H1 (cell line): ENCODE measurements around the gene UPK1B. TPM values are rescaled to one million over a fixed set of nuclear protein-coding genes. Genes with fewer than 3 reads are reported as not detected.
"Not testable (repeated sequence)": the region's sequence is repeated elsewhere in the genome, so short reads cannot be mapped to it uniquely, and the experiment has no call there.

Source experiments
- CTCF ChIA-PET: fragments of 300-600 bp; sonication (Branson Sonifier 250); formaldehyde crosslinking; loops from one replicate; lab custom pipeline; 2021; ENCODE audit not compliant: partially characterized antibody; lab: Charles Lee
- POLR2A ChIA-PET: fragments of 300-600 bp; sonication (Branson Sonifier 250); formaldehyde crosslinking; loops from one replicate; lab custom pipeline; 2021; ENCODE audit warnings: inconsistent platforms; ENCODE audit not compliant: partially characterized antibody; lab: Charles Lee
- DNase-seq, 2 experiments: peaks; one replicate each; pipeline versions ENCODE4 v3.0.0 to v3.0.0-alpha.2; 2010 to 2022; ENCODE audit warnings: low spot score in 2 of 2, low read depth in 1 of 2, mixed read lengths in 1 of 2
- FAIRE-seq: peaks from 2 replicates; lab custom pipeline; 2011; peaks lifted over from hg19 to GRCh38; lab: Jason Lieb, UNC
- H2AFZ ChIP-seq: 2 replicates; pipeline ENCODE4 v1.8.1; 2012; ENCODE audit warnings: low read length, inconsistent platforms
- H2AK5ac ChIP-seq: 2 replicates; pipeline ENCODE4 v1.6.1; 2013; ENCODE audit warnings: low read depth, low read length
- H2BK120ac ChIP-seq: replicated peaks from 2 replicates; pipeline ENCODE3; 2013; ENCODE audit warnings: low read depth, low read length, inconsistent platforms
- H2BK12ac ChIP-seq: 2 replicates; pipeline ENCODE4 v1.6.1; 2013; ENCODE audit warnings: low read depth, low read length
- H2BK15ac ChIP-seq: 2 replicates; pipeline ENCODE4 v1.6.1; 2013; ENCODE audit warnings: low read length
- H2BK20ac ChIP-seq: 2 replicates; pipeline ENCODE4 v1.6.1; 2013; ENCODE audit warnings: low read length
- H2BK5ac ChIP-seq: 2 replicates; pipeline ENCODE4 v1.6.1; 2013; ENCODE audit warnings: low read depth, low read length
- H3K14ac ChIP-seq: 2 replicates; pipeline ENCODE4 v1.6.1; 2013; ENCODE audit warnings: inconsistent platforms; ENCODE audit not compliant: insufficient read length
- H3K18ac ChIP-seq: 2 replicates; pipeline ENCODE4 v1.6.1; 2013; ENCODE audit warnings: low read length; ENCODE audit errors: extremely low read depth
- H3K23ac ChIP-seq: 2 replicates; pipeline ENCODE4 v1.6.1; 2013; ENCODE audit warnings: inconsistent platforms; ENCODE audit not compliant: insufficient read length
- H3K23me2 ChIP-seq: 2 replicates; pipeline ENCODE4 v1.6.1; 2013; ENCODE audit warnings: low read depth, low read length
- H3K27ac ChIP-seq: 2 replicates; pipeline ENCODE4 v1.6.1; 2011; ENCODE audit warnings: low read depth, low read length, inconsistent platforms
- H3K27me3 ChIP-seq, 4 experiments: replicated peaks in 1 of 4; 1 replicate in 1 of 4; 2 replicates in 3 of 4; pipeline versions ENCODE4 v1.6.1 to v1.8.1; 2011 to 2013; ENCODE audit warnings: low read length in 3 of 4, mild to moderate bottlenecking in 3 of 4, inconsistent platforms in 2 of 4, mixed read lengths in 2 of 4, moderate library complexity in 1 of 4; ENCODE audit not compliant: control insufficient read depth in 3 of 4, insufficient read depth in 3 of 4; ENCODE audit errors: extremely low read depth in 1 of 4
- H3K36me3 ChIP-seq, 4 experiments: 2 replicates each; pipeline versions ENCODE4 v1.6.1 to v1.8.1; 2011 to 2013; ENCODE audit warnings: mild to moderate bottlenecking in 4 of 4, low read length in 3 of 4, moderate library complexity in 2 of 4, control low read depth in 1 of 4, inconsistent platforms in 1 of 4; ENCODE audit not compliant: insufficient read depth in 4 of 4, control insufficient read depth in 2 of 4
- H3K4ac ChIP-seq: replicated peaks from 2 replicates; pipeline ENCODE3; 2013; ENCODE audit warnings: low read length, low read depth, mixed read lengths, inconsistent platforms; ENCODE audit not compliant: insufficient read length
- H3K4me1 ChIP-seq, 4 experiments: replicated peaks in 1 of 4; 1 replicate in 1 of 4; 2 replicates in 3 of 4; pipeline versions ENCODE4 v1.6.1 to v1.8.1; 2011 to 2013; ENCODE audit warnings: low read length in 3 of 4, inconsistent platforms in 2 of 4, mixed read lengths in 1 of 4; ENCODE audit not compliant: insufficient read depth in 4 of 4, control insufficient read depth in 3 of 4
- H3K4me2 ChIP-seq, 2 experiments: 2 replicates each; pipeline versions ENCODE4 v1.6.1 to v1.8.1; 2011 to 2013; ENCODE audit warnings: low read depth in 2 of 2, low read length in 2 of 2, control low read depth in 1 of 2, inconsistent platforms in 1 of 2, mild to moderate bottlenecking in 1 of 2; ENCODE audit not compliant: insufficient read depth in 1 of 2
- H3K4me3 ChIP-seq, 4 experiments: fragments of 200-600, 300-600 bp in 1 of 4; sonication (generic), shearing (Covaris generic), sonication (Bioruptor Twin) in 1 of 4; 2 replicates each; pipeline versions ENCODE4 v1.5.1 to v1.8.1; 2011 to 2016; ENCODE audit warnings: low read length in 4 of 4, low read depth in 3 of 4, control low read depth in 2 of 4, inconsistent platforms in 2 of 4, mild to moderate bottlenecking in 2 of 4, mixed read lengths in 1 of 4, moderate library complexity in 1 of 4; ENCODE audit not compliant: insufficient read depth in 2 of 4; ENCODE audit errors: extremely low read depth in 1 of 4
- H3K56ac ChIP-seq: replicated peaks from 2 replicates; pipeline ENCODE3; 2013; ENCODE audit warnings: low read depth, mild to moderate bottlenecking, mixed read lengths, low read length, inconsistent platforms; ENCODE audit not compliant: insufficient read length
- H3K79me1 ChIP-seq: 2 replicates; pipeline ENCODE4 v1.6.1; 2013; ENCODE audit warnings: low read depth, low read length, control low read depth
- H3K79me2 ChIP-seq, 2 experiments: 2 replicates each; pipeline versions ENCODE4 v1.6.1 to v1.8.1; 2012 to 2013; ENCODE audit warnings: low read length in 2 of 2, mild to moderate bottlenecking in 2 of 2, inconsistent platforms in 1 of 2; ENCODE audit not compliant: insufficient read depth in 2 of 2, control insufficient read depth in 1 of 2
- H3K9ac ChIP-seq, 4 experiments: replicated peaks in 1 of 4; 1 replicate in 1 of 4; 2 replicates in 3 of 4; pipeline versions ENCODE4 v1.6.1 to v1.8.1; 2011 to 2013; ENCODE audit warnings: low read depth in 3 of 4, low read length in 3 of 4, control low read depth in 2 of 4, mild to moderate bottlenecking in 2 of 4, moderate library complexity in 2 of 4, inconsistent platforms in 1 of 4; ENCODE audit errors: extremely low read depth in 1 of 4
- H3K9me3 ChIP-seq, 2 experiments: 2 replicates each; pipeline versions ENCODE4 v1.6.1 to v1.8.1; 2012 to 2013; ENCODE audit warnings: mild to moderate bottlenecking in 2 of 2, moderate library complexity in 2 of 2, control low read depth in 1 of 2, inconsistent platforms in 1 of 2, low read depth in 1 of 2, low read length in 1 of 2, mixed read lengths in 1 of 2; ENCODE audit not compliant: insufficient read depth in 2 of 2
- H4K20me1 ChIP-seq, 2 experiments: replicated peaks in 1 of 2; 2 replicates each; pipeline versions ENCODE3 to v1.8.1; 2011 to 2013; ENCODE audit warnings: inconsistent platforms in 2 of 2, low read length in 2 of 2, mild to moderate bottlenecking in 1 of 2; ENCODE audit not compliant: insufficient read depth in 2 of 2, control insufficient read depth in 1 of 2
- H4K5ac ChIP-seq: 2 replicates; pipeline ENCODE4 v1.6.1; 2013; ENCODE audit warnings: low read length, low read depth, mixed read lengths, inconsistent platforms; ENCODE audit not compliant: insufficient read length
- H4K8ac ChIP-seq: 2 replicates; pipeline ENCODE4 v1.8.0; 2013; ENCODE audit warnings: mild to moderate bottlenecking, moderate library complexity, low read length, inconsistent platforms; ENCODE audit not compliant: insufficient read depth; ENCODE audit errors: extremely low read depth
- H4K91ac ChIP-seq: replicated peaks from 2 replicates; pipeline ENCODE3; 2013; ENCODE audit warnings: low read length, mixed read lengths, inconsistent platforms; ENCODE audit not compliant: insufficient read length
- WGBS, 2 experiments: shearing (Covaris generic) in 1 of 2; methylation state at CpG; one replicate each; pipeline versions ENCODE4 v1.1.6 to v1.1.7; 2013 to 2015; ENCODE audit warnings: low lambda C conversion rate in 2 of 2, mixed read lengths in 2 of 2, inconsistent platforms in 1 of 2, low coverage in 1 of 2, missing lambda C conversion rate in 1 of 2; ENCODE audit not compliant: insufficient replicate concordance in 2 of 2, insufficient coverage in 1 of 2, insufficient read length in 1 of 2; ENCODE audit errors: extremely low coverage in 1 of 2, missing lambda C conversion rate in 1 of 2; 5-methylcytosine and 5-hydroxymethylcytosine counted together
- polyA plus RNA-seq, 7 experiments: library from polyadenylated mRNA; depleted of rRNA in 3 of 7; stranded (reverse) in 5 of 7; unstranded in 2 of 7; fragments of >200 nt in 5 of 7; fragments of 200-250 nt in 2 of 7; gene quantifications; 1 replicate in 5 of 7; 2 replicates in 1 of 7; 4 replicates in 1 of 7; pipeline versions ENCODE4 v1.2.1 to v1.2.3, GENCODE V29; 2011 to 2013; ENCODE audit warnings: missing spikeins in 2 of 7, mixed read lengths in 2 of 7
- total RNA-seq: library from RNA; stranded (reverse); fragmentation: NEBNext Ultra II Directional; extraction: Animal tissue kit (Norgen Biotek cat#: 25700); gene quantifications from 2 replicates; pipeline ENCODE4 v1.2.1, GENCODE V29; 2021

UPK1B gene
- total and polyA plus RNA-seq, 2 of the 8 experiments (the other 6 are each of a cell fraction or from before 2014, with no cell fraction given) = 0.67 to 0.68 TPM

GRCh38 chr3:119130291-119130690 is 43.1 kb upstream of the UPK1B start:
- peak in 1 of 2 experiments; percentile 49 for DNase-seq
- POLR2A ChIA-PET = not testable (repeated sequence)

More at GRCh38 chr3:119130291-119130690, 43.1 kb upstream of the UPK1B start:
- H4K91ac ChIP-seq, H2BK20ac ChIP-seq, H3K56ac ChIP-seq, H2AK5ac ChIP-seq, H3K23me2 ChIP-seq, H4K8ac ChIP-seq, H3K18ac ChIP-seq, H4K20me1 ChIP-seq, H3K9me3 ChIP-seq, H2BK15ac ChIP-seq, H3K27me3 ChIP-seq, H4K5ac ChIP-seq, H2BK120ac ChIP-seq, H3K36me3 ChIP-seq, H3K4ac ChIP-seq, FAIRE-seq, H3K14ac ChIP-seq, H3K23ac ChIP-seq, H2BK5ac ChIP-seq, H3K4me3 ChIP-seq, H3K9ac ChIP-seq, H3K4me2 ChIP-seq, H3K79me2 ChIP-seq, H3K27ac ChIP-seq, H3K79me1 ChIP-seq, H2BK12ac ChIP-seq: not testable (repeated sequence)
- Histone ChIP-seq H3K4me1 (peaks cover 0 to 12% (median 1%) of the 10 kb centered on the region in 4 experiments; a peak in 5 of 7 replicates), H2AFZ (peak overlapping the region; percentile 95)
- WGBS, 2 experiments = 69% methylated on average over 7 of the region's 7 CpGs; no CpG with 5 or more reads in 1 of the 2 experiments
- CTCF ChIA-PET = interaction anchor here (0.6 to 1.4 kb wide), 4 partner anchors 8 to 247 kb away, joined by 3 to 5 read pairs (median 4); partner anchors contain the start of gene TEX55
